Tibial artery (tissue), 4 donors: ENCODE data around the gene MPEG1.

Experiments used
- DNase-seq, 2 donors: peaks; one replicate each; pipeline ENCODE4 v3.0.0-alpha.2; 2019
- H3K27ac ChIP-seq, 2 donors: fragments of 200-600 bp; sonication (generic) in 1 of 2; 1 replicate in 1 of 2; 2 replicates in 1 of 2; pipeline ENCODE4 v1.5.1; 2018 to 2019; ENCODE audit warnings: mild to moderate bottlenecking in 1 of 2
- H3K27me3 ChIP-seq, 2 donors: fragments of 200-600 bp; sonication (generic) in 1 of 2; one replicate each; pipeline versions ENCODE4 v1.5.1 to v1.6.0; 2016 to 2019
- H3K36me3 ChIP-seq, 3 donors: fragments of 200-600 bp; sonication (generic) in 2 of 3; one replicate each; pipeline ENCODE4 v1.5.1; 2016 to 2019; ENCODE audit warnings: mild to moderate bottlenecking in 2 of 3
- H3K4me1 ChIP-seq, 4 donors: fragments of 200-600 bp; sonication (generic) in 2 of 4; 1 replicate in 3 of 4; 2 replicates in 1 of 4; pipeline ENCODE4 v1.5.1; 2016 to 2019
- H3K4me3 ChIP-seq, 2 donors: fragments of 200-600 bp; sonication (generic) in 1 of 2; 1 replicate in 1 of 2; 2 replicates in 1 of 2; pipeline ENCODE4 v1.5.1; 2018 to 2019; ENCODE audit warnings: mild to moderate bottlenecking in 2 of 2
- H3K9me3 ChIP-seq, 3 donors: fragments of 200-600 bp; sonication (generic) in 1 of 3; one replicate each; pipeline ENCODE4 v1.5.1; 2016 to 2019
- CTCF ChIP-seq, 2 experiments: fragments of 200-600 bp in 1 of 2; fragments of 450-650 bp in 1 of 2; IDR thresholded peaks; one replicate each; pipeline ENCODE4 v1.5.1; 2017 to 2019; ENCODE audit warnings: antibody characterized with exemption in 2 of 2, mild to moderate bottlenecking in 1 of 2, moderate library complexity in 1 of 2
- intact Hi-C: fragments of 100-400 bp; cut with DNase I; formaldehyde crosslinking; loops from one replicate; pipeline ENCODE4 v1.15.0; 2023; ENCODE audit warnings: low total_unique reads

MPEG1 gene

GRCh38 chr11:59173964-59174663 is 38.6 kb downstream of the MPEG1 start:
- Histone ChIP-seq H3K4me1 (peaks cover 0 to 19% (median 15%) of the 10 kb centered on the region in 4 donors), H3K27ac (no peak overlapping the region), H3K27me3 (no peaks in the 10 kb centered on the region), H3K9me3 (no peaks in the 10 kb centered on the region), H3K36me3 (no peaks in the 10 kb centered on the region), H3K4me3 (no peak overlapping the region)
- intact Hi-C loops, result loop anchor here (2.0 to 5.0 kb wide), 2 partner anchors 33 to 108 kb away; no protein-coding TSS in a partner anchor
- no peak for DNase-seq
- no peak for TF ChIP-seq CTCF (IDR thresholded peaks at IDR 0.05)

GRCh38 chr11:59173080-59173963 is 39.4 kb downstream of the MPEG1 start:
- H3K4me3 ChIP-seq, result peak overlapping the region; percentile 58 to 72
- H3K27ac ChIP-seq, result no peak overlapping the region
- H3K4me1 ChIP-seq, result peaks cover 0 to 19% (median 15%) of the 10 kb centered on the region in 4 donors
- no peaks in the 10 kb centered on the region for H3K27me3 ChIP-seq
- DNase-seq, result no peak
- intact Hi-C loops, result loop anchor here (2.0 to 5.0 kb wide), 2 partner anchors 33 to 109 kb away; no protein-coding TSS in a partner anchor
- H3K36me3 ChIP-seq, result no peaks in the 10 kb centered on the region
- TF ChIP-seq CTCF (IDR thresholded peaks at IDR 0.05), result no peak
- no peaks in the 10 kb centered on the region for H3K9me3 ChIP-seq

- H3K4me1 ChIP-seq, result peaks cover 0 to 19% (median 15%) of the 10 kb centered on the region in 4 donors
- H3K36me3 ChIP-seq, result no peaks in the 10 kb centered on the region
- no peak overlapping the region for H3K27ac ChIP-seq
- H3K27me3 ChIP-seq, result no peaks in the 10 kb centered on the region
- H3K4me3 ChIP-seq, result peak overlapping the region; percentile 58 to 72
- DNase-seq, result no peak
- H3K9me3 ChIP-seq, result no peaks in the 10 kb centered on the region
- intact Hi-C loops, result loop anchor here (2.0 to 5.0 kb wide), 2 partner anchors 34 to 110 kb away; no protein-coding TSS in a partner anchor
- no peak for TF ChIP-seq CTCF (IDR thresholded peaks at IDR 0.05)
These were observed 40.2 kb downstream of the MPEG1 start for GRCh38 chr11:59172345-59173079.

- no peaks in the 10 kb centered on the region for H3K9me3 ChIP-seq
- no peaks in the 10 kb centered on the region for H3K36me3 ChIP-seq
- peak; percentile 83 to 95 for TF ChIP-seq CTCF (IDR thresholded peaks at IDR 0.05)
- intact Hi-C loops, result loop anchor here (2.0 to 5.0 kb wide), 2 partner anchors 35 to 111 kb away; no protein-coding TSS in a partner anchor
- H3K4me3 ChIP-seq, result peak within 1 kb of the TSS; percentile 58 to 72
- DNase-seq, result peak; percentile 92 to 93
- peaks cover 0 to 19% (median 15%) of the 10 kb centered on the region in 4 donors for H3K4me1 ChIP-seq
- no peak within 1 kb of the TSS for H3K27ac ChIP-seq
- no peaks in the 10 kb centered on the region for H3K27me3 ChIP-seq
These were observed 41.0 kb downstream of the MPEG1 start, which contains the start of gene DTX4 for GRCh38 chr11:59171508-59172322. TSS of gene DTX4 (plus strand) at chr11:59172132. CDS start at chr11:59172596, 464 bp downstream.
